ENCODE measurements around the gene TXNDC15.
A peak's percentile ranks its signal among the peaks of the same experiment; 100 is the strongest.
"Not testable (repeated sequence)": the region's sequence is repeated elsewhere in the genome, so short reads cannot be mapped to it uniquely, and the experiment has no call there.

The TXNDC15 gene

GRCh38 chr5:134851307-134851923, 22.8 kb upstream of the TXNDC15 start:
- Mint-ChIP-seq H3K27ac (no peak overlapping the region), H3K9me3 (no peaks in the 10 kb centered on the region), H3K27me3 (no peaks in the 10 kb centered on the region), H3K36me3 (ENCODE audit: low read depth) (peaks cover 46% of the 10 kb centered on the region), H3K4me1 (ENCODE audit: low read depth) (peaks cover 49% of the 10 kb centered on the region), H3K4me3 (no peak overlapping the region)

- H3K4me3 Mint-ChIP-seq, H3K9me3 Mint-ChIP-seq, H3K27ac Mint-ChIP-seq, H3K27me3 Mint-ChIP-seq: not testable (repeated sequence)
- Mint-ChIP-seq H3K36me3 (ENCODE audit: low read depth) (peaks cover 46% of the 10 kb centered on the region), H3K4me1 (ENCODE audit: low read depth) (peaks cover 19% of the 10 kb centered on the region)
Observed at GRCh38 chr5:134856465-134856864, 17.7 kb upstream of the TXNDC15 start.

DNA sequence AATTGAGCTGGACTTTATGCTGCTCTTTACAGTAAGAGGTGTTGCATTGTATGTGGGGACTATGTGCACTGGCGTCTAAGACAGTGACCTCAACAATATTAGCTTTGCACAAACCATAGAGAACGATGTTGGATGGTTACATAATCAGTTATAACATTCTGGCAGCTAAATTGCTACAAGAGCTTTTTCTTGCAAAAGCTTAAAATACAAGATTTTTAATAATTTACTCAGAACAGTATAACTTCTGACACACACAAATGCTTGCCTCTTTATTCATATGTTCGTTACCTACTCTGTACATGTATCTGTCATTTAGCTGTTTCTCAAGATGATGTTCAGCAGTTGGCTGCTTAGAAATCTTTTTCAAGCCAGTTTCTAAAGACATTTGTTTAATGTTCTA, 16.8 kb upstream of the TXNDC15 start:
- no peak overlapping the region for H3K4me3 Mint-ChIP-seq
- H3K27me3 Mint-ChIP-seq = no peaks in the 10 kb centered on the region
- peaks cover 40% of the 10 kb centered on the region for H3K36me3 Mint-ChIP-seq (ENCODE audit: low read depth)
- peaks cover 17% of the 10 kb centered on the region for H3K4me1 Mint-ChIP-seq (ENCODE audit: low read depth)
- no peak overlapping the region for H3K27ac Mint-ChIP-seq
- no peaks in the 10 kb centered on the region for H3K9me3 Mint-ChIP-seq

- Mint-ChIP-seq H3K9me3 (no peaks in the 10 kb centered on the region), H3K4me1 (ENCODE audit: low read depth) (no peaks in the 10 kb centered on the region), H3K4me3 (no peak overlapping the region), H3K27ac (no peak overlapping the region), H3K27me3 (no peaks in the 10 kb centered on the region), H3K36me3 (ENCODE audit: low read depth) (peaks cover 8% of the 10 kb centered on the region)
Observed at GRCh38 chr5:134864707-134865106, 9.5 kb upstream of the TXNDC15 start.

- Mint-ChIP-seq H3K4me3 (peak overlapping the region; percentile 98), H3K27me3 (no peaks in the 10 kb centered on the region)
Observed at GRCh38 chr5:134873494-134873893, 677 bp upstream of the TXNDC15 start.

GRCh38 chr5:134874831-134875655, 872 bp downstream of the TXNDC15 start:
- peaks cover 17% of the 10 kb centered on the region for H3K36me3 Mint-ChIP-seq (ENCODE audit: low read depth)
- H3K9me3 Mint-ChIP-seq = no peaks in the 10 kb centered on the region
- peak overlapping the region; percentile 96 for H3K27ac Mint-ChIP-seq
- H3K27me3 Mint-ChIP-seq = no peaks in the 10 kb centered on the region
- peak overlapping the region; percentile 98 for H3K4me3 Mint-ChIP-seq
- peaks cover 47% of the 10 kb centered on the region for H3K4me1 Mint-ChIP-seq (ENCODE audit: low read depth)

More at GRCh38 chr5:134873494-134873893, 677 bp upstream of the TXNDC15 start:
- peaks cover 14% of the 10 kb centered on the region for H3K36me3 Mint-ChIP-seq (ENCODE audit: low read depth)
- H3K4me1 Mint-ChIP-seq (ENCODE audit: low read depth) = peaks cover 40% of the 10 kb centered on the region
- H3K9me3 Mint-ChIP-seq = no peaks in the 10 kb centered on the region
- H3K27ac Mint-ChIP-seq = peak overlapping the region; percentile 96

DNA sequence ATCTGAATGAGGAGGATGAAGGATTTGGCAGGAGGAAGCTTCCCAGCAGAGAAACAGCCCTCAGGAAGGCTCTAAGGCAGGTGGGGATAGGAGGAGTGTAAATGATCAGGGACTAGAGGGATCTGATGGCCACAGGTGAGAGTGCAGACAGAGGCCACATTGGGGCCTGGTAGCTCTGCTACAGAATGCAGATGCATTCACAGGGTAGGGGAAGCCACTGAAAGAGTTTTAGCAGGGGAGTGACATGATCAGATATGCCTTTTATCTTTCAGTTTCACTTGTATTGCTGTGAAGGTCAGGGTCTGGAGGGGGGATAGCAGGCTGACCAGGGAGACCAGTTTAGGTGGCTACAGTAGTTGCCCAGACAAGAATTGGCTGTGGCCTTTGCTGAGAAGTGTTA, 3.0 kb downstream of the TXNDC15 start:
- H3K4me3 Mint-ChIP-seq = no peak overlapping the region
- H3K4me1 Mint-ChIP-seq (ENCODE audit: low read depth) = peaks cover 48% of the 10 kb centered on the region
- peak overlapping the region; percentile 8 for H3K27ac Mint-ChIP-seq
- peaks cover 21% of the 10 kb centered on the region for H3K36me3 Mint-ChIP-seq (ENCODE audit: low read depth)
- no peaks in the 10 kb centered on the region for H3K9me3 Mint-ChIP-seq
- H3K27me3 Mint-ChIP-seq = no peaks in the 10 kb centered on the region

GRCh38 chr5:134878403-134878802, 4.2 kb downstream of the TXNDC15 start:
- H3K4me3 Mint-ChIP-seq = no peak overlapping the region
- no peaks in the 10 kb centered on the region for H3K9me3 Mint-ChIP-seq
- no peak overlapping the region for H3K27ac Mint-ChIP-seq
- H3K4me1 Mint-ChIP-seq (ENCODE audit: low read depth) = peaks cover 44% of the 10 kb centered on the region
- peaks cover 21% of the 10 kb centered on the region for H3K36me3 Mint-ChIP-seq (ENCODE audit: low read depth)
- no peaks in the 10 kb centered on the region for H3K27me3 Mint-ChIP-seq

GRCh38 chr5:134879456-134879855, 5.3 kb downstream of the TXNDC15 start:
- Mint-ChIP-seq H3K27ac (no peak overlapping the region), H3K27me3 (no peaks in the 10 kb centered on the region), H3K9me3 (no peaks in the 10 kb centered on the region), H3K36me3 (ENCODE audit: low read depth) (peaks cover 21% of the 10 kb centered on the region), H3K4me3 (no peak overlapping the region), H3K4me1 (ENCODE audit: low read depth) (peaks cover 41% of the 10 kb centered on the region)

DNA sequence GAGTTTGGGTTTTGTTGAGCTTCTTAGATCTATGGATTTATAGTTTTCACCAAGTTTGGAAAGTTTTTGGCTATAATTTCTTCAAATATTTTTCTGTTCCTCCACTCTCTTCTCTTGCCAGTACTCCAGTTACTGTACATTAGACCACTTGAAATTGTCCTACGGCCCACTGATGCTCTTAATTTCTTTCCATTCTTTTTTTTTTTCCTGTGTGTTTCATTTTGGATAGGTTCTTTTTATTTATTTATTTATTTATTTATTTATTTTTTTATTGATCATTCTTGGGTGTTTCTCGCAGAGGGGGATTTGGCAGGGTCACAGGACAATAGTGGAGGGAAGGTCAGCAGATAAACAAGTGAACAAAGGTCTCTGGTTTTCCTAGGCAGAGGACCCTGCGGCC, 6.8 kb downstream of the TXNDC15 start:
- Mint-ChIP-seq H3K4me1 (ENCODE audit: low read depth) (peaks cover 32% of the 10 kb centered on the region), H3K27ac (peak overlapping the region; percentile 19), H3K36me3 (ENCODE audit: low read depth) (peaks cover 21% of the 10 kb centered on the region)
- not testable (repeated sequence) for H3K9me3 Mint-ChIP-seq, H3K4me3 Mint-ChIP-seq, H3K27me3 Mint-ChIP-seq

- H3K4me1 Mint-ChIP-seq (ENCODE audit: low read depth) = peaks cover 26% of the 10 kb centered on the region
- H3K27ac Mint-ChIP-seq, H3K9me3 Mint-ChIP-seq, H3K27me3 Mint-ChIP-seq, H3K4me3 Mint-ChIP-seq: not testable (repeated sequence)
- peaks cover 17% of the 10 kb centered on the region for H3K36me3 Mint-ChIP-seq (ENCODE audit: low read depth)
Observed at GRCh38 chr5:134881711-134882110, 7.5 kb downstream of the TXNDC15 start.

DNA sequence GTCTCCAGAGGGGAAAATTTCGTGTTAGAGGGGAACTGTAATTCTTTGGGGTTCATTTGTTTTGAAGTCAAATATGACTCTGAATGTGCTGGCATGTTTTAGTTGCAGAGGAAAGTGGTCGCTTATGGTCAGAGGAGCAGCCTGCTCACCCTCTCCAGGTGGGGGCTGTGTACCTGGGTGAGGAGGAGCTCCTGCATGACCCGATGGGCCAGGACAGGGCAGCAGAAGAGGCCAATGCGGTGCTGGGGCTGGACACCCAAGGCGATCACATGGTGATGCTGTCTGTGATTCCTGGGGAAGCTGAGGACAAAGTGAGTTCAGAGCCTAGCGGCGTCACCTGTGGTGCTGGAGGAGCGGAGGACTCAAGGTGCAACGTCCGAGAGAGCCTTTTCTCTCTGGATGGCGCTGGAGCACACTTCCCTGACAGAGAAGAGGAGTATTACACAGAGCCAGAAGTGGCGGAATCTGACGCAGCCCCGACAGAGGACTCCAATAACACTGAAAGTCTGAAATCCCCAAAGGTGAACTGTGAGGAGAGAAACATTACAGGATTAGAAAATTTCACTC, 13.5 kb downstream of the TXNDC15 start:
- Mint-ChIP-seq H3K36me3 (ENCODE audit: low read depth) (peaks cover 33% of the 10 kb centered on the region), H3K9me3 (no peaks in the 10 kb centered on the region), H3K4me3 (no peak overlapping the region), H3K27me3 (no peaks in the 10 kb centered on the region), H3K4me1 (ENCODE audit: low read depth) (peaks cover 4% of the 10 kb centered on the region), H3K27ac (no peak overlapping the region)

DNA sequence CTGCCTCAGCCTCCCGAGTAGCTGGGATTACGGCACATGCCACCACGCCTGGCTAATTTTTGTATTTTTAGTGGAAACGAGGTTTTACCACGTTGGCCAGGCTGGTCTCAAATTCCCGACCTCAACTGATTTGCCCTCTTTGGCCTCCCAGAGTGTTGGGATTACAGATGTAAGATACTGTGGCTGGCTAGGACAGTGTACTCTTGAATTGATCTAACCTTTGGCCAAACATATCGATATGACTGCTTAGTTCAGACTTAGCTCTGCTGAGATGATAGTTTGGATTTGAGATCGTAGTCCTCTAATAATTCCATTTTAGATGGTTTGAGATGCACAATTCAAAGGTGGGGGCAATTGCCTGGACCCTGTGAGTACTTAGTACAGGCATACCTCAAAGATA, 15.2 kb downstream of the TXNDC15 start:
- Mint-ChIP-seq H3K4me1 (ENCODE audit: low read depth) (peaks cover 4% of the 10 kb centered on the region), H3K36me3 (ENCODE audit: low read depth) (peaks cover 40% of the 10 kb centered on the region), H3K9me3 (no peaks in the 10 kb centered on the region), H3K4me3 (no peak overlapping the region), H3K27me3 (no peaks in the 10 kb centered on the region), H3K27ac (no peak overlapping the region)

- H3K27ac Mint-ChIP-seq = no peak overlapping the region
- H3K36me3 Mint-ChIP-seq (ENCODE audit: low read depth) = peaks cover 44% of the 10 kb centered on the region
Observed at GRCh38 chr5:134891473-134891872, 17.3 kb downstream of the TXNDC15 start.

GRCh38 chr5:134892282-134892681, 18.1 kb downstream of the TXNDC15 start:
- peaks cover 44% of the 10 kb centered on the region for H3K36me3 Mint-ChIP-seq (ENCODE audit: low read depth)
- H3K9me3 Mint-ChIP-seq = no peaks in the 10 kb centered on the region
- no peak overlapping the region for H3K4me3 Mint-ChIP-seq
- H3K4me1 Mint-ChIP-seq (ENCODE audit: low read depth) = no peaks in the 10 kb centered on the region
- H3K27me3 Mint-ChIP-seq = no peaks in the 10 kb centered on the region
- H3K27ac Mint-ChIP-seq = no peak overlapping the region

More at GRCh38 chr5:134891473-134891872, 17.3 kb downstream of the TXNDC15 start:
- no peak overlapping the region for H3K4me3 Mint-ChIP-seq
- H3K9me3 Mint-ChIP-seq = no peaks in the 10 kb centered on the region
- no peaks in the 10 kb centered on the region for H3K4me1 Mint-ChIP-seq (ENCODE audit: low read depth)
- H3K27me3 Mint-ChIP-seq = no peaks in the 10 kb centered on the region

Measured in stimulated activated naive CD8-positive, alpha-beta T cell treated with anti-CD3 and anti-CD28 coated beads, Interleukin-15, Interleukin-2, amounts not matched to agents 100 ng/mL and 50 ng/mL, for 24 hours (primary cell).